Kidney capillary endothelial cell (primary cell): ENCODE data around the gene MBP.
A peak's percentile ranks its signal among the peaks of the same experiment; 100 is the strongest.

Experiments used
- DNase-seq: peaks from one replicate; pipeline ENCODE4 v3.0.0-alpha.2; 2018; ENCODE audit warnings: low spot score

MBP gene

GRCh38 chr18:76986406-76986805 lies 146.2 kb downstream of the MBP start:
- DNase-seq: no peak

DNA sequence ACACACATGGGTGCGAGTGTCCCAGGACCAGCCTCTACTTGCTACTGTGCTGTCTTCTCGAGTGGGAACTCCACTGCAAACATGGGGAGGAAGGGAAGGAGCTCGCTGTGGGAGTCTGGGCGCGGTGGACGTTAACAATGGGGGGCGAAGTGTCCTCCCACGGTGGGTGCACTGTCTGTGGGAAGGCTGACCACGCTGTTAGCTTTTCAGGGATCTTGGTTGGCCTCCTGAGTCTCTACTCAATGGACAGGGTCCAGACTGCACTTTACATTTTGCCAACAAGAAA lies 146.7 kb downstream of the MBP start:
- no peak for DNase-seq

- DNase-seq: no peak
Observed at GRCh38 chr18:76985156-76985950, 147.2 kb downstream of the MBP start.

- no peak for DNase-seq
Observed at GRCh38 chr18:76984193-76985155, 148.1 kb downstream of the MBP start.

GRCh38 chr18:76983613-76984051 lies 149.0 kb downstream of the MBP start:
- DNase-seq: no peak

DNA sequence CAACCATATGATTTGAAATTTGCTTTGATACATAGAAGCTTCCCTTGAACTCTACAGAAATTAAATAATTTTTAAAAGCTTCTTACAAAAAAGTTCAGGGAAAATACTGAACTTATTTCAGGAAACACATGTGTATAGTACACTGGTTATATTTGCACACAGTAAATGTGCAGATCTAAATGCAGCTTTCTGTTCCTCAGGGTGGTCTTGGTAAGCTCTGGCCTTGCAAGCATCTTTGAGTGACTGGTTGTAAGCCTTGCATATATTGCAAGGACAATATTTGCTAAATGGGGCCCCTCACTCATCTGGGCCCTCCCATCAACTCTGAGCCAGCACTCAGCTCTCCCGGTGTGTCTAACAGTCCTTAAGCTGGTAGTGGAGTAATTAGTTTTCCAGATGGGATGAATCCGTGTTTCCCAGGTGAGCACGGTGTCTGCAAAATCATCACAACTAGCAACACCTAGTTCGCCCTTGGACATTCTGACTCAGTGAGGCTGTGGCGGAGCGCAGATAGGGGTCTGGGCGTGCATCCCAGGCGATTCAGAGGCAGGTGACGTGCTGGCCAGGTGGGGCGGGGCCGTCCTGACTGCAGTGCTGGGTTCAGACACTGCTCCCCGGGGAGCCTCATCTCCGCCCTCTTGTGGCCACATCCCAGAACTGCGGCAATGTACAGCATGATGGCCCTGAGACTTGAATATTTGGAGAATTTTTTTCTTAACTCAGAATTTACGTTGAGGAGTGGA lies 149.6 kb downstream of the MBP start:
- peak; percentile 66 for DNase-seq

DNA sequence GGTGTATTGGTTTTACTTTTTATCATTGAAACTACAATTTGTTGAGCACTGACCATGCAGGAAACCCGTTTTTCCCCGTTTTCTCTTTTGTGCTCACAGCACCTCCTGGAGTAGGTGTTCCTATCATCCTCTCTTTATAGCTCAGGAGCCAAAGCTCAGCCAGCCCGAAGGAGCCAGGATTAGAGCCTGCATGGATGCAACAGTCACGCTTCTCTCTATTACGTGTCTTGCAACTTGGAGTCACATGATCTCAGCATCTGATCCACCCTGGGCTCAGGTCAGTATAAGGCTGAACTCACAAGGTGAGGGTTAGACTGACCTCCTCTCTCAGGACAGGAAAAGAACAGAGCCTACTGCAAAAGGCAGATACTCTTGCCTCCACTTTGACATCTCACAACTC lies 150.5 kb downstream of the MBP start:
- no peak for DNase-seq

GRCh38 chr18:76981396-76981968 lies 151.1 kb downstream of the MBP start:
- no peak for DNase-seq

DNA sequence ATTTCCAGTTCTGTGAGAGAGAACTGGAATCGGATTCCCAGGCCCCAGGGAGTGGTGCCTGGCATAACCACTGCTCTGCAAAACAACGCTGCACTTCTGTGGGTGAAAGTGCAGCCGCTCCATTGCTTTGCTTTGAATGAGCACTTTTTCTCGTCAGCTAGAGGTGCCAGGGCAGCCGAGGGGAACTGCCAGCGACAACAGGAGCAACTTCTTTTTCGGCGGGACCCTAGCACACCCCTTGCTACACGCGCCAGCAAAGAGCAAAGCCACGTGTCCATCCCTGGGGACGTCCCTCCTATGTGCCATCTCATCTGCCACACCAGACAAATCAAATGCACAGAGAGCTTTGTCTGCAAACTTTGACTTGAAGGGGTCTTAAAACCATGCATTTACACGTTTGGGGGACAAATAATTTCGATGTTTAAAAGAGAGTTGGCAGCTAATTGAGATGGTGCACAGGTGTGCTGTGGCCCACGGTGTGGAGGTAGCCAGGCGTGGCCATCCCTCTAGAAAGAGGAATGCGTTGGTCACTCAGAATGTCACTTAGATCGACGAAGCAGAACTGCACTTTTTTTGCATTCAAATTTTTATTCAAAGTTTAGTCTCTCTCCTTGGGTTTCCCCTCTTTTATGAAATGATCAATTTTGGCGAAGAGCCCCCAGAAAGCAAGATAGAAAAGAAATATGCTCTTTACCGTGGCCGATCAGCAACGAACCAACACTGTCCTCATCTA lies 151.8 kb downstream of the MBP start:
- DNase-seq: no peak

DNA sequence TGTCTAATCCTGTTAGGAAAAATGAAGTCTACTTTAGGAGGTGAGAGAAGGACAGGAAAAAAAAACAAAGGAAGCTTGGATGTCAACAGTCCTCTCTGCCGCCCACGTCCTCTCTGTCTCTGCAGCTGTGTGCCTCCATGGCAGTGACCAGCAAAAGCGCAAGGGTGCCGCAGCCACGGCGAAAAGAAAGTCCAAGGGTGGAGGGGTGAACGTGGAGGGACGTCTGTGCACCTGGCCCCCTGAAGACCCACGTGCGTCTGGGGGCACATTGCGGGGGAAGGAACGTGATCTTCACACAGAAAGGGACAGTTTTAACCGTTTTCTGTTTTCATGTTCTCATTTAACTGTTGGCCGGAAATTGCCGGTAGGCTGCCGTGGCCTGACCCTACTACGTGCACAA lies 152.7 kb downstream of the MBP start:
- no peak for DNase-seq

GRCh38 chr18:76979111-76979751 lies 153.4 kb downstream of the MBP start:
- DNase-seq: no peak

DNA sequence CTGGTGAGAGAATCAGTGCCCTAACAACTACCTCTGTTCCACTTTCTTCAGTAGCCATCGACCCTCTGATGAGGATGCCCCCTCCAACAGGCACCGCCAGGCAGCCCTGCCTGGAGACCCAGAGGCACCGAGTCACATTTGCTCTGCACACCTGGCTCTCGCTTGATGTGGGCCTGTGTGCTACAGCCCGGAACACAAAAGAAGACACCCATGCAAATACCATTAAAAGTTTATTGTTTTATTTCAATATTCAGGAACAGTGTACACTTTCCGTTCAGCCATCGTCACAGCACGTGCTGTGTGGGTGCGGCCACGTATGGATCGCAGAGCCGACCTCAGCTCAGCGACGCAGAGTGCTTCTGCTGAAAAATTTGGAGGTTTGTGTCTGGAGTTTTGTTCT lies 154.0 kb downstream of the MBP start:
- DNase-seq: no peak

- DNase-seq: no peak
Observed at GRCh38 chr18:76977684-76978232, 154.8 kb downstream of the MBP start.

- no peak for DNase-seq
Observed at GRCh38 chr18:76977108-76977621, 155.4 kb downstream of the MBP start.

DNA sequence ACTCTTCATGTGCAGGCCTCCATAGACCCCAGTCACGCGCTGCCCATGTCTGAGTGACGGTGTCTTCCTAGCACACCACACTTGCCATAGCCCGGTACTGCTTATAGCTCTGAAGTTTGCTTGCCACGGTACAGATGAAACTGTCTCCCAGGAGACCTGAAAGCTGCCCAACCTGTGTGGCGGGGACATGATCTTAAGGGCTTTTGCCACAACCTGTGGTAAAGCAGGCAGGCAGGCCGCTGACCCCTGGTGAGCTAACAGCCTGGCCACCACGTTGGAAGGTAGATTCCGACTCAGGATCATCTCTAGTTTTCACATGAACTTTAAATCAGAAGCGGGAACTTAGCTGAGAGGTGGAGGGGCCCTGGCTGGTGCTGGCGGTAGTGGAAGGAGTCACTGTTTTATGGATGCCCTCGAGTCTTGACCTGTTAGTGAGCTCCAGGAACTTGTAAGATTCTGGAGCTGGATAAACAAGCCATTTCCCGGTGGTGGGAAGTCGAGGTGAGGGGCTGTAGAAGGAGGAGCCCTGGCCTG lies 156.9 kb downstream of the MBP start:
- no peak for DNase-seq

DNA sequence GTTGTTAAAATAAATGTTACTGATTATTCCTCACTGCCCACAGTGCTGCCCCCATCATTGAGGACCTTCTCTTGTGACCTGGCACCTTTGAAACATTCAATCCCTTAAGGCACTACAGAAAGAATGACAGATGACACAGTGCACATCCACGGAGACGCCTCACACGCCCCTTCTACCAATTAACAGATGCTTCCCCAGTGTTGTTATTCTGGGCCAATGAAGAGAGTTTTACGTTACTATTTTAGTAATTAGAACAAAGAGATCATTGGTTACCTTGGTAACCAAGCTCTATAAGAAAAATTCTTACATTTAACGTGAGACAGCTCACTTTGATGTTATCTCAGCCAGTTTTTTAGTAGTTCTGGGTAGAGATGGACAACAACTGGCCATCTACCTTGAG lies 158.2 kb downstream of the MBP start:
- no peak for DNase-seq

DNA sequence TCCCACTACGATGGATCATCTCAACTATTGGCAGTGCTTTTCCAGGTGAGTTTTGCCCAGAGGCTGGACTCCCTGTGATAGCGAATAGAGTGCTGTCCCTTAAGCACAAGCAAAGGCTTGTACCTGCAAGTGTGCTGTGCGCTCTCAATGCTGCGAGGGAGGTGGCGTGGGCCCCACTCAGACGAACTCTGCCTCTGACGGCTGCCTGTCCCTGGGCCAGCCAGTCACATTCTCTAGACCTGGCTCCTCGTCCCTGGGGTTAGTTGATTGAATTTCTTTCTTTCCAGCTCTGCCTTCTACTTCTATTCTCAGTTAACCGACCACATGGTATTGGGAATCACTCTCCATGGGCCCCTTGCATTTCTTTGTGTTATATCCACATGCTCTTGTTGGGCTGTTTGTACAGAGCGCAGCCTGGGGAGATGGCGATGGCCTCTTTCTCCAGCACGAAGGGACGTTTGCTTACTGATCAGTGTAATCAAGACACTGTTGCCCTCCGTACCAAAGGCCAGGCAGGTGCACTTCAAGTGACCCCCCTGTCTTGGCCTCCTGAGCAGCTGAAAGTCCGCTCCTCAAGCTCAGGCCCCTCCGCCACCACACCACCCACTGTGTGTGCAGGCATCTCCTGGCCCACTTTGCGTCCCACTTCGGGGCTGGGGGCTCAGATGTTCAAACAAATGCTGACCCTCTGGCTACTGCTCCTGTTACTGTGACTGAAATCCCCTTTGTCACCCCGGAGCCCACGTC lies 158.9 kb downstream of the MBP start:
- DNase-seq: no peak

- DNase-seq: peak; percentile 44
Observed at GRCh38 chr18:76972846-76973519, 159.6 kb downstream of the MBP start.

DNA sequence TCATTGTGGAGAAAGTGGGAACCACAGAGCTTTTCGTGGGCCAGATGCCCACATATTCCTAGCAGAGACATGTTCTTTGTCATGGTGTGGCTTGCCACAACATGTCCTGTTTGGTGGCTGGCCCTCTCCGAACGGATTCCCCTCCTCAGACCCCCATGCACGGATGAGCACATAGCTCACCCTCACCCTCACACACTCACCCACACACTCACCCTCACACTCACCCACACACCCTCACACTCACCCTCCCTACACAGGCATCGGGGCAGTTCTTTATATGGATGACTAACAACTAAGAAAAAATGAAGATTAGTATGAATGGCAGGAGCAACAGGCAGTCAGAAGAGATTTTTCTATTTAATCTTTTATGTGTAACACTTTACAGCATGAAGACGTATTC lies 160.3 kb downstream of the MBP start:
- no peak for DNase-seq
